Stomach (tissue), 9 donors: ENCODE data around the gene DRD2. TPM values are rescaled to one million over a fixed set of nuclear protein-coding genes. Genes with fewer than 3 reads are reported as not detected.

Experiments
- DNase-seq, 2 donors: peaks; one replicate each; pipeline versions ENCODE4 v3.0.0 to v3.0.0-alpha.2; 2013 to 2019
- H3K27ac ChIP-seq, 5 donors: fragments of 200-600 bp in 4 of 5; sonication (generic) in 4 of 5; one replicate each; pipeline ENCODE4 v1.5.1; 2013 to 2019; ENCODE audit warnings: mild to moderate bottlenecking in 1 of 5, moderate library complexity in 1 of 5
- H3K27me3 ChIP-seq, 3 donors: fragments of 200-600 bp; sonication (generic); one replicate each; pipeline ENCODE4 v1.5.1; 2017 to 2019; ENCODE audit warnings: mixed run types in 1 of 3
- H3K36me3 ChIP-seq, 4 donors: fragments of 200-600 bp; sonication (generic); 1 replicate in 3 of 4; 2 replicates in 1 of 4; pipeline ENCODE4 v1.5.1; 2016 to 2019
- H3K4me1 ChIP-seq, 4 donors: fragments of 200-600 bp; sonication (generic); one replicate each; pipeline ENCODE4 v1.5.1; 2016 to 2019
- H3K4me3 ChIP-seq, 4 donors: fragments of 200-600 bp; sonication (generic) in 3 of 4; one replicate each; pipeline ENCODE4 v1.5.1; 2016 to 2019; ENCODE audit warnings: mild to moderate bottlenecking in 1 of 4
- H3K9me3 ChIP-seq, 4 donors: fragments of 200-600 bp; sonication (generic); one replicate each; pipeline ENCODE4 v1.5.1; 2016 to 2019
- CTCF ChIP-seq, 7 experiments: fragments of 450-650 bp in 4 of 7; fragments of 200-600 bp in 3 of 7; sonication (generic) in 3 of 7; IDR thresholded peaks; one replicate each; pipeline ENCODE4 v1.5.1; 2016 to 2019; ENCODE audit warnings: antibody characterized with exemption in 7 of 7, control low read depth in 2 of 7, mild to moderate bottlenecking in 1 of 7
- EP300 ChIP-seq: sonication (generic); formaldehyde crosslinking; IDR thresholded peaks from one replicate; pipeline ENCODE4 v1.6.1; 2017; ENCODE audit warnings: antibody characterized with exemption
- POLR2A ChIP-seq, 4 donors: fragments of 450-650 bp; IDR thresholded peaks; one replicate each; pipeline ENCODE4 v1.6.1; 2016; ENCODE audit warnings: antibody characterized with exemption in 4 of 4, control low read depth in 2 of 4, mild to moderate bottlenecking in 1 of 4, moderate library complexity in 1 of 4
- POLR2AphosphoS5 ChIP-seq, 3 donors: sonication (generic); formaldehyde crosslinking; IDR thresholded peaks; one replicate each; pipeline ENCODE4 v1.6.1; 2016; ENCODE audit warnings: antibody characterized with exemption in 3 of 3
- WGBS, 5 donors: extraction: QIAGEN DNeasy Blood & Tissue Kit in 3 of 5; methylation state at CpG; one replicate each; pipeline versions ENCODE4 v1.1.5 to v1.1.7; 2013 to 2018; 5-methylcytosine and 5-hydroxymethylcytosine counted together
- intact Hi-C: fragments of 100-400 bp; cut with DNase I; formaldehyde crosslinking; loops from one replicate; pipeline ENCODE4 v1.15.1; 2023; ENCODE audit warnings: low total_unique reads
- polyA plus RNA-seq, 3 donors: library from polyadenylated mRNA; stranded (reverse); fragments of 200-250 nt; gene quantifications; one replicate each; pipeline ENCODE4 v1.2.3, GENCODE V29; 2013
- small RNA-seq, 4 donors: library from RNA; depleted of rRNA; stranded (forward); fragments of <200 nt; gene quantifications; one replicate each; pipeline ENCODE3, GENCODE V24; 2016
- total RNA-seq, 5 donors: library from RNA; depleted of rRNA; stranded (reverse); fragments of >200 nt; gene quantifications; one replicate each; pipeline versions ENCODE4 v1.1.0 to v1.2.3, GENCODE V29; 2014 to 2016
- donor health status: healthy with polysubstance abuse.
- donor health status: Bipolar disorder and iron deficiency.
- donor health status: healthy.

Gene DRD2
- total and polyA plus RNA-seq, 8 donors = 0.03 TPM; not detected in 7

DNA sequence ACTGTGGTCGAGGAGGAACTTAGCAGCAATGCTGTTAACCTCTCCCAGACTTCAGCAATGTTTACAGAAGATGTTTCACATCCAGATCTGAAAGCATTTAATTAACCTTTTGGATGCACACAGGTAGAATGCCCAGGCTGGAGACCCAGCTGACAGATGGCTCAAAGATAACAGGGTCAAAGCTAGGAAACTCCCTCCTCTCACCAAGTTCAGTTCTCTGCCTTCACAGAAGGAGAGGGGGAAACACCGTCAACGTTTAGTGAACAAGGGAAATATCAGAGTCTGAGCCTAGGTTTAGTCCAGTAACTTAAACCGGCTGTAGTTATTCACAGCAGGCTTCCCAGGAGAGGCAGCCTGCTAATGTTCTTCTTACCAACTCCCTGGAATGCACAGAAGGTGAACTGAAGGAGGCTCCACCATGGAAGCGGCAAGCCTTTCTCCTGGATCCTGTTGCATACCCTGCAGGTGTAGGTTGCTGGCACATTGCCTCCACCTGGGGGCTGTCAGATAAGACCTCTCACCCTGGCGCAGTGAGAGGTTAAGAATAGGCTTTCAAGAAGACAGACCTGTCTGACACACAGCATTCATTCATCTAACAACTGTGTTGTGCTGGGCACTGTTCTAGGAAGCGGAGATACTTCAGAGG lies 111.1 kb downstream of the DRD2 start:
- WGBS, 5 donors = 80 to 87% (median 82%) methylated on average over 7 of the region's 7 CpGs
- Histone ChIP-seq H3K27me3 (no peaks in the 10 kb centered on the region), H3K36me3 (peaks cover 45 to 99% (median 97%) of the 10 kb centered on the region in 4 donors), H3K4me1 (no peaks in the 10 kb centered on the region), H3K27ac (no peak overlapping the region), H3K4me3 (no peak overlapping the region), H3K9me3 (no peaks in the 10 kb centered on the region)
- intact Hi-C loops = no loop called here
- TF ChIP-seq CTCF (IDR thresholded peaks at IDR 0.05) (no peak), EP300 (no peak), POLR2A (IDR thresholded peaks at IDR 0.05) (no peak), POLR2AphosphoS5 (IDR thresholded peaks at IDR 0.05) (no peak)
- no peak for DNase-seq

- no peak for DNase-seq
- no peak for TF ChIP-seq CTCF (IDR thresholded peaks at IDR 0.05)
- TF ChIP-seq POLR2AphosphoS5 (IDR thresholded peaks at IDR 0.05) = no peak
- TF ChIP-seq POLR2A (IDR thresholded peaks at IDR 0.05) = no peak
- TF ChIP-seq EP300 = no peak
- H3K27ac ChIP-seq = no peak overlapping the region
- H3K4me3 ChIP-seq = no peak overlapping the region
- WGBS, 5 donors = 66 to 84% (median 80%) methylated on average over 5 of the region's 5 CpGs
- H3K27me3 ChIP-seq = no peaks in the 10 kb centered on the region
- no peaks in the 10 kb centered on the region for H3K4me1 ChIP-seq
- no peaks in the 10 kb centered on the region for H3K9me3 ChIP-seq
- H3K36me3 ChIP-seq = peaks cover 47 to 99% (median 97%) of the 10 kb centered on the region in 4 donors
- intact Hi-C loops = no loop called here
Observed at GRCh38 chr11:113363406-113363805, 111.8 kb downstream of the DRD2 start.

Small RNA genes lying within 50 kb of the gene (small RNA-seq; reads per million reads assigned to genes)
- 0 reads per million in 4 donors for gene MIR4301

Other genes starting within 250 kb of the DRD2 start
- 10 to 100 TPM in 4 of 5 donors, 1 to 10 TPM in 1; 4.1 to 58.9 (median 31.9) TPM for gene TTC12, start 160.8 kb downstream of the DRD2 start, total RNA-seq
- 1 to 10 TPM; 3.7 to 7.6 (median 6.8) TPM for gene TTC12, start 160.8 kb downstream of the DRD2 start, polyA plus RNA-seq
- gene ANKK1, start 87.6 kb downstream of the DRD2 start, total RNA-seq = not detected
- gene ANKK1, start 87.6 kb downstream of the DRD2 start, polyA plus RNA-seq = under 1 TPM in 1 of 3 donors, not detected in 2; 0.73 TPM
- 1 to 10 TPM in 2 of 5 donors, not detected in 3; 1.3 to 7.7 TPM for gene TMPRSS5, start 230.9 kb upstream of the DRD2 start, total RNA-seq
- gene TMPRSS5, start 230.9 kb upstream of the DRD2 start, polyA plus RNA-seq = under 1 TPM in 2 of 3 donors, not detected in 1; 0.25 to 0.45 TPM